Stomach (tissue), 9 donors: ENCODE measurements around the gene FSTL3. TPM values are rescaled to one million over a fixed set of nuclear protein-coding genes. Genes with fewer than 3 reads are reported as not detected.
A peak's percentile ranks its signal among the peaks of the same experiment; 100 is the strongest.

ENCODE experiments used
- DNase-seq, 2 donors: peaks; one replicate each; pipeline versions ENCODE4 v3.0.0 to v3.0.0-alpha.2; 2013 to 2019
- H3K27ac ChIP-seq, 5 donors: fragments of 200-600 bp in 4 of 5; sonication (generic) in 4 of 5; one replicate each; pipeline ENCODE4 v1.5.1; 2013 to 2019; ENCODE audit warnings: mild to moderate bottlenecking in 1 of 5, moderate library complexity in 1 of 5
- H3K27me3 ChIP-seq, 3 donors: fragments of 200-600 bp; sonication (generic); one replicate each; pipeline ENCODE4 v1.5.1; 2017 to 2019; ENCODE audit warnings: mixed run types in 1 of 3
- H3K36me3 ChIP-seq, 4 donors: fragments of 200-600 bp; sonication (generic); 1 replicate in 3 of 4; 2 replicates in 1 of 4; pipeline ENCODE4 v1.5.1; 2016 to 2019
- H3K4me1 ChIP-seq, 4 donors: fragments of 200-600 bp; sonication (generic); one replicate each; pipeline ENCODE4 v1.5.1; 2016 to 2019
- H3K4me3 ChIP-seq, 4 donors: fragments of 200-600 bp; sonication (generic) in 3 of 4; one replicate each; pipeline ENCODE4 v1.5.1; 2016 to 2019; ENCODE audit warnings: mild to moderate bottlenecking in 1 of 4
- H3K9me3 ChIP-seq, 4 donors: fragments of 200-600 bp; sonication (generic); one replicate each; pipeline ENCODE4 v1.5.1; 2016 to 2019
- CTCF ChIP-seq, 7 experiments: fragments of 450-650 bp in 4 of 7; fragments of 200-600 bp in 3 of 7; sonication (generic) in 3 of 7; IDR thresholded peaks; one replicate each; pipeline ENCODE4 v1.5.1; 2016 to 2019; ENCODE audit warnings: antibody characterized with exemption in 7 of 7, control low read depth in 2 of 7, mild to moderate bottlenecking in 1 of 7
- EP300 ChIP-seq: sonication (generic); formaldehyde crosslinking; IDR thresholded peaks from one replicate; pipeline ENCODE4 v1.6.1; 2017; ENCODE audit warnings: antibody characterized with exemption
- POLR2A ChIP-seq, 4 donors: fragments of 450-650 bp; IDR thresholded peaks; one replicate each; pipeline ENCODE4 v1.6.1; 2016; ENCODE audit warnings: antibody characterized with exemption in 4 of 4, control low read depth in 2 of 4, mild to moderate bottlenecking in 1 of 4, moderate library complexity in 1 of 4
- POLR2AphosphoS5 ChIP-seq, 3 donors: sonication (generic); formaldehyde crosslinking; IDR thresholded peaks; one replicate each; pipeline ENCODE4 v1.6.1; 2016; ENCODE audit warnings: antibody characterized with exemption in 3 of 3
- WGBS, 5 donors: extraction: QIAGEN DNeasy Blood & Tissue Kit in 3 of 5; methylation state at CpG; one replicate each; pipeline versions ENCODE4 v1.1.5 to v1.1.7; 2013 to 2018; 5-methylcytosine and 5-hydroxymethylcytosine counted together
- intact Hi-C: fragments of 100-400 bp; cut with DNase I; formaldehyde crosslinking; loops from one replicate; pipeline ENCODE4 v1.15.1; 2023; ENCODE audit warnings: low total_unique reads
- polyA plus RNA-seq, 3 donors: library from polyadenylated mRNA; stranded (reverse); fragments of 200-250 nt; gene quantifications; one replicate each; pipeline ENCODE4 v1.2.3, GENCODE V29; 2013
- total RNA-seq, 5 donors: library from RNA; depleted of rRNA; stranded (reverse); fragments of >200 nt; gene quantifications; one replicate each; pipeline versions ENCODE4 v1.1.0 to v1.2.3, GENCODE V29; 2014 to 2016
- donor health status: healthy with polysubstance abuse.
- donor health status: Bipolar disorder and iron deficiency.
- donor health status: healthy.

Gene FSTL3
- total and polyA plus RNA-seq, 8 donors = 12.3 to 136 (median 28.3) TPM

- 87 to 94% (median 92%) methylated on average over 16 of the region's 16 CpGs for whole genome bisulfite sequencing, 5 donors
- DNase-seq = no peak
- no peak for TF ChIP-seq EP300
- no peak for TF ChIP-seq CTCF (IDR thresholded peaks at IDR 0.05)
- TF ChIP-seq POLR2AphosphoS5 (IDR thresholded peaks at IDR 0.05) = no peak
- TF ChIP-seq POLR2A (IDR thresholded peaks at IDR 0.05) = no peak
Measured at GRCh38 chr19:634975-635652, 41.1 kb upstream of the FSTL3 start.

GRCh38 chr19:638906-639252 lies 37.3 kb upstream of the FSTL3 start:
- peak overlapping the region; percentile 45 to 55 (median 48) for H3K4me3 ChIP-seq
- peaks cover 0 to 3% (median under 1%) of the 10 kb centered on the region in 4 donors for H3K36me3 ChIP-seq
- DNase-seq = no peak
- H3K27ac ChIP-seq = peak overlapping the region in 2 of 5 donors; percentile 22 to 68
- 35 to 69% (median 62%) methylated on average over 8 to 17 of the region's 17 CpGs for WGBS, 5 donors
- peaks cover 20 to 32% (median 28%) of the 10 kb centered on the region in 4 donors for H3K4me1 ChIP-seq
- H3K9me3 ChIP-seq = no peaks in the 10 kb centered on the region
- intact Hi-C loops = loop anchor here (10.0 kb wide), 1 partner anchor 64 kb away; the partner anchor contains the start of gene BSG
- H3K27me3 ChIP-seq = peaks cover 0 to 10% (median 0%) of the 10 kb centered on the region in 3 donors
- no peak for TF ChIP-seq POLR2A (IDR thresholded peaks at IDR 0.05)
- no peak for TF ChIP-seq EP300
- no peak for TF ChIP-seq POLR2AphosphoS5 (IDR thresholded peaks at IDR 0.05)
- TF ChIP-seq CTCF (IDR thresholded peaks at IDR 0.05) = no peak

More at GRCh38 chr19:634975-635652, 41.1 kb upstream of the FSTL3 start:
- peaks cover 0 to 10% (median 0%) of the 10 kb centered on the region in 3 donors for H3K27me3 ChIP-seq
- no peaks in the 10 kb centered on the region for H3K9me3 ChIP-seq
- no peak overlapping the region for H3K27ac ChIP-seq
- peaks cover 5 to 14% (median 9%) of the 10 kb centered on the region in 4 donors for H3K36me3 ChIP-seq
- intact Hi-C loops = loop anchor here (10.0 kb wide), 1 partner anchor 60 kb away; the partner anchor contains the start of gene BSG
- H3K4me1 ChIP-seq = peaks cover 32 to 56% (median 46%) of the 10 kb centered on the region in 4 donors
- H3K4me3 ChIP-seq = no peak overlapping the region

GRCh38 chr19:639253-640160 lies 36.7 kb upstream of the FSTL3 start, which contains the start of gene FGF22:
Gene FGF22 (plus strand): TSS chr19:639879. CDS start chr19:639926, 47 bp downstream.
- Histone ChIP-seq H3K4me1 (peaks cover 13 to 26% (median 21%) of the 10 kb centered on the region in 4 donors), H3K9me3 (no peaks in the 10 kb centered on the region), H3K27ac (peak within 1 kb of the TSS in 3 of 5 donors; percentile 29 to 73 (median 41)), H3K36me3 (peaks cover 0 to 6% (median 4%) of the 10 kb centered on the region in 4 donors), H3K4me3 (peak within 1 kb of the TSS; percentile 45 to 55 (median 48)), H3K27me3 (peaks cover 0 to 10% (median 0%) of the 10 kb centered on the region in 3 donors)
- TF ChIP-seq EP300 (no peak), POLR2AphosphoS5 (IDR thresholded peaks at IDR 0.05) (no peak), CTCF (IDR thresholded peaks at IDR 0.05) (no peak), POLR2A (IDR thresholded peaks at IDR 0.05) (no peak)
- WGBS, 5 donors = 6 to 9% (median 8%) methylated on average over 44 to 109 of the region's 109 CpGs
- peak; percentile 97 for DNase-seq
- intact Hi-C loops = loop anchor here (10.0 kb wide), 1 partner anchor 65 kb away; the partner anchor contains the start of gene BSG

- DNase-seq = no peak
- intact Hi-C loops = no loop called here
- TF ChIP-seq EP300 (no peak), CTCF (IDR thresholded peaks at IDR 0.05) (no peak), POLR2AphosphoS5 (IDR thresholded peaks at IDR 0.05) (no peak), POLR2A (IDR thresholded peaks at IDR 0.05) (no peak)
- Histone ChIP-seq H3K27ac (peak overlapping the region in 3 of 5 donors; percentile 29 to 73 (median 41)), H3K4me3 (peak overlapping the region; percentile 45 to 55 (median 48)), H3K4me1 (peaks cover 13 to 19% (median 16%) of the 10 kb centered on the region in 4 donors), H3K27me3 (peaks cover 0 to 10% (median 0%) of the 10 kb centered on the region in 3 donors), H3K9me3 (no peaks in the 10 kb centered on the region), H3K36me3 (peaks cover 0 to 13% (median 10%) of the 10 kb centered on the region in 4 donors)
- WGBS, 5 donors = 43 to 58% (median 52%) methylated on average over 16 to 25 of the region's 25 CpGs
Measured at GRCh38 chr19:640161-640558, 36.0 kb upstream of the FSTL3 start.
